Smooth muscle cell (in vitro differentiated cells): ENCODE measurements around the gene EPHA6. TPM values are rescaled to one million over a fixed set of nuclear protein-coding genes. Genes with fewer than 3 reads are reported as not detected.
A peak's percentile ranks its signal among the peaks of the same experiment; 100 is the strongest.

ENCODE experiments used
- DNase-seq: peaks from one replicate; lab custom pipeline; 2025; ENCODE audit not compliant: unreplicated experiment; lab: John Stamatoyannopoulos, UW
- H2AFZ ChIP-seq: fragments of 200-600 bp; sonication (generic); 2 replicates; pipeline ENCODE4 v1.6.0; 2016; ENCODE audit warnings: antibody characterized with exemption, low read depth, mild to moderate bottlenecking
- H3F3A ChIP-seq: fragments of 200-600 bp; sonication (generic); 2 replicates; pipeline ENCODE4 v1.6.0; 2017; ENCODE audit warnings: antibody characterized with exemption, low read depth
- H3K27ac ChIP-seq: fragments of 200-600 bp; sonication (generic); 2 replicates; pipeline ENCODE4 v1.5.1; 2016; ENCODE audit warnings: low read depth, mild to moderate bottlenecking
- H3K27me3 ChIP-seq: fragments of 200-600 bp; sonication (generic); 2 replicates; pipeline ENCODE4 v1.6.1; 2016; ENCODE audit warnings: low read depth, mild to moderate bottlenecking
- H3K36me3 ChIP-seq: fragments of 200-600 bp; sonication (generic); 2 replicates; pipeline ENCODE4 v1.5.1; 2016; ENCODE audit warnings: low read depth
- H3K4me1 ChIP-seq: fragments of 200-600 bp; sonication (generic); 2 replicates; pipeline ENCODE4 v1.5.1; 2016; ENCODE audit warnings: low read depth
- H3K4me2 ChIP-seq: fragments of 200-600 bp; sonication (generic); 2 replicates; pipeline ENCODE4 v1.6.0; 2016; ENCODE audit warnings: mild to moderate bottlenecking
- H3K4me3 ChIP-seq: fragments of 200-600 bp; sonication (generic); 2 replicates; pipeline ENCODE4 v1.5.1; 2016; ENCODE audit warnings: mild to moderate bottlenecking
- H3K79me2 ChIP-seq: fragments of 200-600 bp; sonication (generic); 2 replicates; pipeline ENCODE4 v1.6.0; 2016; ENCODE audit warnings: low read depth, mild to moderate bottlenecking
- H3K9ac ChIP-seq: fragments of 200-600 bp; sonication (generic); 2 replicates; pipeline ENCODE4 v1.6.0; 2016; ENCODE audit warnings: low read depth
- H3K9me3 ChIP-seq: fragments of 200-600 bp; sonication (generic); replicated peaks from 2 replicates; pipeline ENCODE4 v1.5.1; 2016; ENCODE audit warnings: low read depth
- H4K20me1 ChIP-seq: fragments of 200-600 bp; sonication (generic); 2 replicates; pipeline ENCODE4 v1.6.0; 2016; ENCODE audit warnings: low read depth
- WGBS: methylation state at CpG from one replicate; pipeline ENCODE4 v1.1.7; 2016; ENCODE audit warnings: low lambda C conversion rate; 5-methylcytosine and 5-hydroxymethylcytosine counted together
- polyA plus RNA-seq: library from polyadenylated mRNA; unstranded; fragments of >200 nt; fragmentation: Nextera tagmentation; extraction: Ambion mirVana; gene quantifications from 2 replicates; pipeline ENCODE4 v1.2.1, GENCODE V29; 2016
- total RNA-seq: library from RNA; depleted of rRNA; stranded (reverse); fragments of >200 nt; gene quantifications from 2 replicates; pipeline ENCODE4 v1.2.3, GENCODE V29; 2014
- TF ChIP-seq, protein P1 (sequence below): fragments of 200-600 bp; sonication (generic); IDR thresholded peaks from 2 replicates; pipeline ENCODE4 v1.5.1; 2017; ENCODE audit warnings: borderline replicate concordance, mild to moderate bottlenecking, antibody characterized with exemption; ENCODE audit not compliant: insufficient read depth, poor library complexity, severe bottlenecking

Gene EPHA6
- total and polyA plus RNA-seq, 2 experiments from 2014 or later: 0.36 to 0.51 TPM

GRCh38 chr3:97235179-97235578 is 420.8 kb downstream of the EPHA6 start:
- H3K4me1 ChIP-seq: no peaks in the 10 kb centered on the region

DNA sequence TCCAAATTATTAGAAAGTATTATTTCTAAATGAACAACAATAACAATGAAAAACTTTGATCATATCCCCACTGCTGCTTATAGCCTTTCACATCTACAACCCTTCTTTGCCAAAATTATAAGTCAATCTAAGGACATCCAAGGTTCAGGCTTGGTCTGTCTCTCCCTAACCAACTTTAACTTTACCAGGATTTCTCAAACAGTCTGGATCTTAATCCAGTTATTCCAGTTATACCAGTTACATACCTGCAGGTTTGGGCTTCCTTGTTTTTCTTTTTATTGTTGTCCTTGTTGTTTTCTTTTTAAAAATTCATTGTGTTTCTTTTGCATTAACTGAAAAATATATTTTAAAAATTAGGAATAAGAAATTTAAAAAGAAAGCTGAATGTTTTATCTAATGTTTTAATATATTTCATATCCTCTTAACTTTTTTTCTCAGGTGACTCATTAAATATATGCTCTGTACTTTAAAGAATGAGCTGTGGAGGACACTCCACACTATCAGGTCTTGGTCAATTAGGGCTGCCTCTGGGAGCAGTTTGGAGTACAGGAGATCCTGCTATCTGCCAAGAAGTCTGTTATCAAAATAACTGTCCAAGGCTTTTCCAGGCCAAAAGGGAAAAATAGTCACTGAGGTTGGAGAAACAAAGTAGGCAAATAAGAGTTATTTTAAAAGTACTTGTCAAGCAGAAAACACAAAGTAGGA is 421.4 kb downstream of the EPHA6 start:
- no peaks in the 10 kb centered on the region for H3K27me3 ChIP-seq
- no peaks in the 10 kb centered on the region for H3K9me3 ChIP-seq
- no peaks in the 10 kb centered on the region for H3K79me2 ChIP-seq
- H3K36me3 ChIP-seq: no peaks in the 10 kb centered on the region
- H3F3A ChIP-seq: no peaks in the 10 kb centered on the region
- H3K4me1 ChIP-seq: no peaks in the 10 kb centered on the region
- H2AFZ ChIP-seq: no peak overlapping the region
- no peak for DNase-seq
- peak overlapping the region; percentile 20 for H3K27ac ChIP-seq
- peak overlapping the region; percentile 38 for H3K4me2 ChIP-seq
- no peak overlapping the region for H3K4me3 ChIP-seq
- TF ChIP-seq, protein P1, sequence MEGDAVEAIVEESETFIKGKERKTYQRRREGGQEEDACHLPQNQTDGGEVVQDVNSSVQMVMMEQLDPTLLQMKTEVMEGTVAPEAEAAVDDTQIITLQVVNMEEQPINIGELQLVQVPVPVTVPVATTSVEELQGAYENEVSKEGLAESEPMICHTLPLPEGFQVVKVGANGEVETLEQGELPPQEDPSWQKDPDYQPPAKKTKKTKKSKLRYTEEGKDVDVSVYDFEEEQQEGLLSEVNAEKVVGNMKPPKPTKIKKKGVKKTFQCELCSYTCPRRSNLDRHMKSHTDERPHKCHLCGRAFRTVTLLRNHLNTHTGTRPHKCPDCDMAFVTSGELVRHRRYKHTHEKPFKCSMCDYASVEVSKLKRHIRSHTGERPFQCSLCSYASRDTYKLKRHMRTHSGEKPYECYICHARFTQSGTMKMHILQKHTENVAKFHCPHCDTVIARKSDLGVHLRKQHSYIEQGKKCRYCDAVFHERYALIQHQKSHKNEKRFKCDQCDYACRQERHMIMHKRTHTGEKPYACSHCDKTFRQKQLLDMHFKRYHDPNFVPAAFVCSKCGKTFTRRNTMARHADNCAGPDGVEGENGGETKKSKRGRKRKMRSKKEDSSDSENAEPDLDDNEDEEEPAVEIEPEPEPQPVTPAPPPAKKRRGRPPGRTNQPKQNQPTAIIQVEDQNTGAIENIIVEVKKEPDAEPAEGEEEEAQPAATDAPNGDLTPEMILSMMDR: no peak
- H3K9ac ChIP-seq: no peak overlapping the region
- H4K20me1 ChIP-seq: no peaks in the 10 kb centered on the region

More at GRCh38 chr3:97235179-97235578, 420.8 kb downstream of the EPHA6 start:
- H3K27me3 ChIP-seq: no peaks in the 10 kb centered on the region
- H3K4me2 ChIP-seq: peak overlapping the region; percentile 38
- H3K36me3 ChIP-seq: no peaks in the 10 kb centered on the region
- no peak overlapping the region for H3K9ac ChIP-seq
- TF ChIP-seq, protein P1: no peak
- no peaks in the 10 kb centered on the region for H3K9me3 ChIP-seq
- DNase-seq: no peak
- H3K4me3 ChIP-seq: no peak overlapping the region
- no peaks in the 10 kb centered on the region for H4K20me1 ChIP-seq
- H2AFZ ChIP-seq: no peak overlapping the region
- no peaks in the 10 kb centered on the region for H3K79me2 ChIP-seq
- H3K27ac ChIP-seq: peak overlapping the region; percentile 20
- no peaks in the 10 kb centered on the region for H3F3A ChIP-seq

DNA sequence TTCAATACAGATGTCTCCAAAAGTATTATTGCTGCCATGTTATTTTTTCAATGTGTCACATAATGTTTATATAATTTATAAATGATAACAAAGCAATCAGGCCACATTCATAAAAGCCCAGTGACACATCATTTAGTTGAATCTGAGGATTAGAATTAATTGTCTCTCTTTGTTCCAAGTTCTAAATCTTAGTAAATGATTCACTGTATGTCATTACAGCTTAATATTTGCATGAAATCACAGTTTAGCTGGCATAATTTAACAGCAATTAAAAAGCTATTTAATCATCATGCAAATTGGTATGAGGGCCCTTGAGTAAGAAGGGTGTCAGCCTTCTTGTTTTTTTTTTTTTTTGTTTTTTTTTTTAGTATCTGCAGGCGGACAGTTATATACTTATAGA is 427.0 kb downstream of the EPHA6 start:
- Histone ChIP-seq H3K4me3 (no peak overlapping the region), H3K4me2 (no peak overlapping the region), H3K4me1 (no peaks in the 10 kb centered on the region), H3K9ac (no peak overlapping the region), H3F3A (no peaks in the 10 kb centered on the region), H2AFZ (no peak overlapping the region), H3K36me3 (no peaks in the 10 kb centered on the region), H3K9me3 (no peaks in the 10 kb centered on the region), H3K79me2 (no peaks in the 10 kb centered on the region), H3K27ac (no peak overlapping the region), H3K27me3 (no peaks in the 10 kb centered on the region), H4K20me1 (no peaks in the 10 kb centered on the region)
- 100% methylated on average over 1 of the region's 1 CpG for WGBS
- TF ChIP-seq, protein P1: no peak
- no peak for DNase-seq
